Measurements from ENCODE around the gene AOX1.
"Not testable (repeated sequence)": the region's sequence is repeated elsewhere in the genome, so short reads cannot be mapped to it uniquely, and the experiment has no call there.

DNA sequence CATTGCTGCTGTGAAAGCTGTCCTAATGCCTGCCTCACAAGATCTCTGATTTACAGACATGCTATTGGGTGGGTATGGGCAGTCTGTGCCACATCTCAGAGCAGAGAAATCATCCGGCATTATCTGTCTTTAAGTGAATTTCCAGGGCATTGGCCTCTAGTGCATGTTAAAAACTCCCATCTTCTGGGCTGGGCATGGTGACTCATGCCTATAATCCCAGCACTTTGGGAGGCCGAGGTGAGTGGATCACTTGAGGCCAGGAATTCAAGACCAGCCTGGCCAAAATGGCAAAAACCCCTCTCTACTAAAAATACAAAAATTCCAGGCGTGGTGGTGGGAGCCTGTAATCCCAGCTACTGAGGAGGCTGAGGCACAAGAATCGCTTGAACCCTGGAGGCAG is 42.6 kb downstream of the AOX1 start:
- TF ChIP-seq, protein P1, sequence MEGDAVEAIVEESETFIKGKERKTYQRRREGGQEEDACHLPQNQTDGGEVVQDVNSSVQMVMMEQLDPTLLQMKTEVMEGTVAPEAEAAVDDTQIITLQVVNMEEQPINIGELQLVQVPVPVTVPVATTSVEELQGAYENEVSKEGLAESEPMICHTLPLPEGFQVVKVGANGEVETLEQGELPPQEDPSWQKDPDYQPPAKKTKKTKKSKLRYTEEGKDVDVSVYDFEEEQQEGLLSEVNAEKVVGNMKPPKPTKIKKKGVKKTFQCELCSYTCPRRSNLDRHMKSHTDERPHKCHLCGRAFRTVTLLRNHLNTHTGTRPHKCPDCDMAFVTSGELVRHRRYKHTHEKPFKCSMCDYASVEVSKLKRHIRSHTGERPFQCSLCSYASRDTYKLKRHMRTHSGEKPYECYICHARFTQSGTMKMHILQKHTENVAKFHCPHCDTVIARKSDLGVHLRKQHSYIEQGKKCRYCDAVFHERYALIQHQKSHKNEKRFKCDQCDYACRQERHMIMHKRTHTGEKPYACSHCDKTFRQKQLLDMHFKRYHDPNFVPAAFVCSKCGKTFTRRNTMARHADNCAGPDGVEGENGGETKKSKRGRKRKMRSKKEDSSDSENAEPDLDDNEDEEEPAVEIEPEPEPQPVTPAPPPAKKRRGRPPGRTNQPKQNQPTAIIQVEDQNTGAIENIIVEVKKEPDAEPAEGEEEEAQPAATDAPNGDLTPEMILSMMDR (IDR thresholded peaks at IDR 0.05): not testable (repeated sequence)
- not testable (repeated sequence) for TF ChIP-seq POLR2A, POLR2AphosphoS5 (IDR thresholded peaks at IDR 0.05)

Data from prostate gland (tissue), 2 donors.